ENCODE results near the gene CLIP3. TPM values are rescaled to one million over a fixed set of nuclear protein-coding genes. Genes with fewer than 3 reads are reported as not detected.

CLIP3 gene
- total and polyA plus RNA-seq, 2 donors (not counting 1 experiment from before 2014, with no cell fraction given), result 0.42 to 1.3 TPM

DNA sequence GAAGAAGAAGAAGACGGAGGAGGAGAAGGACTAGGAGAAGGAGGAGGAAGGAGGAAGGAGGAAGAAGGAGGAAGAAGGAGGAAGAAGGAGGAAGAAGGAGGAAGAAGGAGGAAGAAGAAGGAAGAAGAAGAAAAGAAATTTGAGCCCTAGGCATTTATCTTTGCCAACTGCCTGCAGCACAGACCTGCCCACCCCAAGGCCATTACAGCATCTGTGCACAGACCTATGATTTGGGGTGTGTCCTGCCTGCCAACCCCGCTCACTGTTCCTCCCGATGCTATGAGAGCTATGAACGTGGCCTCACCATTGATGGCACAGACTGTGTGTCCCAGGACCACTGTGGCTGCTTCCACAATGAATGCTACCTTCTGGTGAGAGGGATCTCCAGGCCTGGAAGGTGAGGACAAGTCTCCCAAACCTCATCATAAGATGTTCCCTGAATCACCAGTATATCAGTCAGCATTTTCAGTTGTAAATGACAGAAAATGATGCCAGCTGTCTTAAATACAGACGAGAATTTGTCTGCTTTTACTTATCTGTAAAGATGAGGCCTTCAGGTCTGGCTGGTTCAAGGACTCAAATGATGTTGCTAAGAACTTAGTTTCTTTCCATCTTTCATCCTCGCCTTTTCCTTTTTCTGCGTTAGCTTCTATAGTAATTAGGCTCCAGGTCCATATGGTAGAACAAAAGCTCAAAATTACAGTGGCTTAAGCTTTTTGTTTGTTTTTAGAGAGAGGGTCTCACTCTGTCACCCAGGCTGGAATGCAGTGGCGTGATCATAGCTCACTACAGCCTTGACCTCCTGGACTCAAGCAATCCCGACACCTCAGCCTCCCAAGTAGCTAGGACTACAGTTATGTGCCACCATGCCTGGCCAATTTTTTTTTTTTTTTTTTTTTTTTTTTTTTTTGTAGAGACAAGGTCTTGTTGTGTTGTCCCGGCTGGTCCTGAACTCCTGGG, 41.6 kb downstream of the CLIP3 start:
- Histone ChIP-seq H2AFZ (ENCODE audit: insufficient read depth, low read depth, low read length, poor library complexity, severe bottlenecking) (no peak overlapping the region), H3K9ac (ENCODE audit: low read length) (no peak overlapping the region), H3K27ac (ENCODE audit: low read length in 2 of 2) (no peak overlapping the region), H3K4me1 (ENCODE audit: control insufficient read depth in 2 of 2, insufficient read depth in 2 of 2, low read length in 2 of 2) (peaks cover 16 to 29% of the 10 kb centered on the region in 2 donors), H3K79me2 (ENCODE audit: control insufficient read depth, insufficient read depth, low read length) (peaks cover 16% of the 10 kb centered on the region), H3K36me3 (replicated peaks in 1 of 2; ENCODE audit: control extremely low read depth in 1 of 2, control insufficient read depth in 1 of 2, extremely low read depth in 1 of 2, insufficient read depth in 2 of 2, low read length in 1 of 2) (no peaks in the 10 kb centered on the region), H3K4me3 (ENCODE audit: control extremely low read depth in 1 of 5, extremely low read depth in 1 of 5, insufficient read depth in 1 of 5, low read depth in 2 of 5, low read length in 4 of 5) (no peak overlapping the region), H3K27me3 (replicated peaks in 1 of 4; ENCODE audit: control extremely low read depth in 1 of 4, control insufficient read depth in 3 of 4, insufficient read depth in 4 of 4, low read length in 3 of 4) (peaks cover 0 to 4% (median 0%) of the 10 kb centered on the region in 4 experiments), H3K9me3 (ENCODE audit: control extremely low read depth in 1 of 3, control insufficient read depth in 2 of 3, insufficient read depth in 1 of 3, low read length in 2 of 3) (peaks cover 0 to 13% (median 0%) of the 10 kb centered on the region in 3 donors), H3K4me2 (replicated peaks; ENCODE audit: low read depth, low read length, poor library complexity, severe bottlenecking) (no peak overlapping the region), H4K20me1 (ENCODE audit: control insufficient read depth, insufficient read depth, low read length, poor library complexity, severe bottlenecking) (peaks cover 10% of the 10 kb centered on the region)
- no peak for DNase-seq
- intact Hi-C loops (cut with micrococcal nuclease), result loop anchor here (10.0 kb wide), 1 partner anchor 584 kb away; the partner anchor contains the start of gene ZNF529
- Mint-ChIP-seq H3K9me3 (ENCODE audit: insufficient read depth) (no peaks in the 10 kb centered on the region), H3K27me3 (no peaks in the 10 kb centered on the region), H3K27ac (no peak overlapping the region), H3K4me3 (no peak overlapping the region), H3K4me1 (peaks cover 20% of the 10 kb centered on the region)
- 92% methylated on average over 6 of the region's 10 CpGs for WGBS (ENCODE audit: insufficient coverage)
- POLR2A ChIA-PET, result interaction anchor here (0.6 to 0.7 kb wide), 2 partner anchors 12 to 106 kb away, joined by 3 to 6 read pairs; no protein-coding TSS in a partner anchor
- CTCF ChIA-PET, result interaction anchor here (0.7 kb wide), 1 partner anchor 299 kb away, joined by 3 read pairs; no protein-coding TSS in a partner anchor
- no peak for TF ChIP-seq EZH2 (IDR thresholded peaks at IDR 0.05; ENCODE audit: borderline replicate concordance, insufficient read depth, low read depth, low read length, poor library complexity, severe bottlenecking)
- no peak for TF ChIP-seq CTCF (IDR thresholded peaks at IDR 0.05)
- ATAC-seq (ENCODE audit: low read depth), result no peak

Data from B cell (primary cell).